C4-2B (cell line): Measurements from ENCODE around the gene PRTFDC1.

Experiments used
- CTCF ChIP-seq: fragments of 450-650 bp; conservative IDR thresholded peaks from 2 replicates; pipeline ENCODE4 v1.5.1; 2017; ENCODE audit warnings: mild to moderate bottlenecking
- ZFX ChIP-seq: fragments of 450-650 bp; IDR thresholded peaks from 2 replicates; pipeline ENCODE4 v1.6.1; 2017

GRCh38 chr10:24935504-24936292 is 16.7 kb downstream of the PRTFDC1 start:
- no peak for TF ChIP-seq CTCF
- TF ChIP-seq ZFX: no peak
